HG03196 (cell line): ENCODE measurements around the gene REPS2.

Experiments used
- ATAC-seq: cut with Tn5 transposase; IDR thresholded peaks from one replicate; pipeline ENCODE4 v1.9.1; 2021; ENCODE audit not compliant: unreplicated experiment

Gene REPS2

GRCh38 chrX:17078031-17078720 is 131.7 kb downstream of the REPS2 start:
- no peak for ATAC-seq

- no peak for ATAC-seq
These were observed 135.1 kb downstream of the REPS2 start for GRCh38 chrX:17081511-17081910.

GRCh38 chrX:17081968-17082367 is 135.5 kb downstream of the REPS2 start:
- no peak for ATAC-seq

GRCh38 chrX:17082831-17083230 is 136.4 kb downstream of the REPS2 start:
- ATAC-seq: no peak

- no peak for ATAC-seq
These were observed 139.9 kb downstream of the REPS2 start for GRCh38 chrX:17086317-17086716.

GRCh38 chrX:17095161-17095560 is 148.7 kb downstream of the REPS2 start:
- no peak for ATAC-seq

GRCh38 chrX:17098516-17099247 is 152.2 kb downstream of the REPS2 start:
- ATAC-seq: no peak

GRCh38 chrX:17104433-17104832 is 158.0 kb downstream of the REPS2 start:
- ATAC-seq: peak; percentile 58

GRCh38 chrX:17120816-17121215 is 174.4 kb downstream of the REPS2 start:
- no peak for ATAC-seq

GRCh38 chrX:17154001-17154400 is 207.5 kb downstream of the REPS2 start:
- ATAC-seq: no peak

GRCh38 chrX:17160975-17161374 is 214.5 kb downstream of the REPS2 start:
- no peak for ATAC-seq

- no peak for ATAC-seq
These were observed 215.5 kb downstream of the REPS2 start for GRCh38 chrX:17161991-17162390.

- ATAC-seq: no peak
These were observed 217.6 kb downstream of the REPS2 start for GRCh38 chrX:17164079-17164478.

GRCh38 chrX:17164941-17165340 is 218.5 kb downstream of the REPS2 start:
- ATAC-seq: no peak

GRCh38 chrX:17167915-17168314 is 221.5 kb downstream of the REPS2 start:
- ATAC-seq: no peak

- no peak for ATAC-seq
These were observed 224.5 kb downstream of the REPS2 start for GRCh38 chrX:17170973-17171372.

- ATAC-seq: no peak
These were observed 228.2 kb downstream of the REPS2 start for GRCh38 chrX:17174671-17175070.

- ATAC-seq: no peak
These were observed 235.9 kb downstream of the REPS2 start for GRCh38 chrX:17182317-17182716.

- no peak for ATAC-seq
These were observed 237.1 kb downstream of the REPS2 start for GRCh38 chrX:17183566-17183965.

GRCh38 chrX:17185431-17185830 is 239.0 kb downstream of the REPS2 start:
- ATAC-seq: no peak

GRCh38 chrX:17187136-17187756 is 240.8 kb downstream of the REPS2 start:
- no peak for ATAC-seq

- no peak for ATAC-seq
These were observed 245.6 kb downstream of the REPS2 start for GRCh38 chrX:17192106-17192505.
